Chondrocyte (in vitro differentiated cells): ENCODE measurements around the gene IGLL5. TPM values are rescaled to one million over a fixed set of nuclear protein-coding genes. Genes with fewer than 3 reads are reported as not detected.

Experiments
- DNase-seq: peaks from one replicate; pipeline ENCODE4 v3.0.0; 2021; ENCODE audit warnings: mixed read lengths, low spot score
- H3K27ac Mint-ChIP-seq: one replicate; pipeline ENCODE4 v1.8.0; 2021; ENCODE audit warnings: mild to moderate bottlenecking, moderate library complexity, mixed read lengths; ENCODE audit not compliant: unreplicated experiment
- H3K27me3 Mint-ChIP-seq: 2 replicates; pipeline ENCODE4 v1.8.0; 2021; ENCODE audit warnings: low read depth, mixed read lengths
- H3K36me3 Mint-ChIP-seq: 2 replicates; pipeline ENCODE4 v1.8.0; 2021; ENCODE audit warnings: low read depth, mixed read lengths
- H3K4me1 Mint-ChIP-seq: 2 replicates; pipeline ENCODE4 v1.8.0; 2021; ENCODE audit warnings: low read depth, mild to moderate bottlenecking, mixed read lengths
- H3K4me3 Mint-ChIP-seq: one replicate; pipeline ENCODE4 v1.8.0; 2021; ENCODE audit warnings: mild to moderate bottlenecking, moderate library complexity, mixed read lengths; ENCODE audit not compliant: unreplicated experiment
- H3K9me3 Mint-ChIP-seq: 2 replicates; pipeline ENCODE4 v1.8.0; 2021; ENCODE audit warnings: low read depth, mixed read lengths
- total RNA-seq: library from RNA; stranded (reverse); gene quantifications from 3 replicates; pipeline ENCODE4 v1.2.1, GENCODE V29; 2021
- TF ChIP-seq, protein P1 (sequence below): fragments of 200-600 bp; sonication (generic); IDR thresholded peaks from 2 replicates; pipeline ENCODE4 v1.5.0; 2021; ENCODE audit warnings: antibody characterized with exemption, mild to moderate bottlenecking, moderate library complexity

Gene IGLL5
- total RNA-seq, 1 donor from 2014 or later: not detected

DNA sequence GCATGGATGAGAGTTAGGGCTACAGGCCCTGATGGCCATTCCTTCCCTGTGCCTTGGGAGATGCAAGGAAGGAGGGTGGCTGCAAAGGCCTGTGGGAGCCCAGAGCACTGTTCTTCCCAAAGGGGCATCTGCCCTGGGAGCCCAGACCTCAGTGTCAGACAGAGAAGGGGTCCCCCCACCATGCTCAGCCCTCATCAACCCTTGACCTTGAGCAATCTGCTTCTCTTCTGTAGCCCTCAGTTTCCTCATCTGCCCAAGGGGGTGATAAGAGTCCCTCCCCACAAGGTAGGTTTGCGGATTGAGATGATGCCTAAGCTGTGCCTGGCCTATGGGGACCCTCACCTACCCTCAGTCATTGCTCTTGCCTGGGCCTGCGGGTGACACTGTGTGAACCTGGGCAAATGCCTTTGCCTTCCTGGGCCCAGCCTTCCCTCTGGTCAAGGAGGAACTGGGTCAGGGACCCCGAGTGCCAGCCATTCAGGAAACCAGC lies 47.5 kb downstream of the IGLL5 start:
- TF ChIP-seq, protein P1, sequence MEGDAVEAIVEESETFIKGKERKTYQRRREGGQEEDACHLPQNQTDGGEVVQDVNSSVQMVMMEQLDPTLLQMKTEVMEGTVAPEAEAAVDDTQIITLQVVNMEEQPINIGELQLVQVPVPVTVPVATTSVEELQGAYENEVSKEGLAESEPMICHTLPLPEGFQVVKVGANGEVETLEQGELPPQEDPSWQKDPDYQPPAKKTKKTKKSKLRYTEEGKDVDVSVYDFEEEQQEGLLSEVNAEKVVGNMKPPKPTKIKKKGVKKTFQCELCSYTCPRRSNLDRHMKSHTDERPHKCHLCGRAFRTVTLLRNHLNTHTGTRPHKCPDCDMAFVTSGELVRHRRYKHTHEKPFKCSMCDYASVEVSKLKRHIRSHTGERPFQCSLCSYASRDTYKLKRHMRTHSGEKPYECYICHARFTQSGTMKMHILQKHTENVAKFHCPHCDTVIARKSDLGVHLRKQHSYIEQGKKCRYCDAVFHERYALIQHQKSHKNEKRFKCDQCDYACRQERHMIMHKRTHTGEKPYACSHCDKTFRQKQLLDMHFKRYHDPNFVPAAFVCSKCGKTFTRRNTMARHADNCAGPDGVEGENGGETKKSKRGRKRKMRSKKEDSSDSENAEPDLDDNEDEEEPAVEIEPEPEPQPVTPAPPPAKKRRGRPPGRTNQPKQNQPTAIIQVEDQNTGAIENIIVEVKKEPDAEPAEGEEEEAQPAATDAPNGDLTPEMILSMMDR: no peak
- no peaks in the 10 kb centered on the region for H3K4me1 Mint-ChIP-seq
- H3K36me3 Mint-ChIP-seq: no peaks in the 10 kb centered on the region
- DNase-seq: peak; percentile 59
- no peak overlapping the region for H3K4me3 Mint-ChIP-seq
- peaks cover 21% of the 10 kb centered on the region for H3K27me3 Mint-ChIP-seq
- no peaks in the 10 kb centered on the region for H3K9me3 Mint-ChIP-seq
- H3K27ac Mint-ChIP-seq: no peak overlapping the region

DNA sequence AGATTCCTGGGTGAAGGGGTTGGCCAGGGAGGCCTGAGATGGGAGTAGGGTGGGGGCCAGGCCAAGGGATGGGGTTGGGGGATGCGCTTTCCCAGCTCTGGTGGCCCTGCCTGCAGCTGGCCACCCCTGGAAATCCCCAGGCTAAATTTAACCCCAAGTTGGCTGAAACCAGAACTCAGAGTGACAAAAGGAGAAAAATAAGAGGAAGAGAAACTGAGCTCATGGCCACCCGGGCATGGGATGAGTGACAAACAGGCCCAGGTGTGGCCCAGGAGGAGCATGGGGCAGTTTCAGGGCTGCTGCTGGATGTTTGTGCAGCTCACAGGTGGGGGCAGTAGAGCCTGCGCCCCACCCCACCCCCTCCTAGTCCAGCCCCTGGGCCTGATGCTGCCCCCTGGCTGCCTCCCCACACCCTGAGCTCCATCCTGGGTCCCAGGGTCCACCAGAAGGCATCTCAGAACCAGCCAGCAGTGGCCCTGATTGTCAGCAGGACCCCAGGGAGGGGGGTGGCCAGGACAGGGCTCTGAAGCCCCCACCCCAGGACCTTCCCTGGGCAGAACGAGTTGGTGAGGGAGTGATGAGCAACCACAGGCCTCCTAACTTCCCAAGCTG lies 48.0 kb downstream of the IGLL5 start:
- peak; percentile 39 for DNase-seq
- peaks cover 23% of the 10 kb centered on the region for H3K27me3 Mint-ChIP-seq
- H3K27ac Mint-ChIP-seq: no peak overlapping the region
- H3K9me3 Mint-ChIP-seq: no peaks in the 10 kb centered on the region
- no peak overlapping the region for H3K4me3 Mint-ChIP-seq
- no peaks in the 10 kb centered on the region for H3K36me3 Mint-ChIP-seq
- TF ChIP-seq, protein P1: no peak
- no peaks in the 10 kb centered on the region for H3K4me1 Mint-ChIP-seq

DNA sequence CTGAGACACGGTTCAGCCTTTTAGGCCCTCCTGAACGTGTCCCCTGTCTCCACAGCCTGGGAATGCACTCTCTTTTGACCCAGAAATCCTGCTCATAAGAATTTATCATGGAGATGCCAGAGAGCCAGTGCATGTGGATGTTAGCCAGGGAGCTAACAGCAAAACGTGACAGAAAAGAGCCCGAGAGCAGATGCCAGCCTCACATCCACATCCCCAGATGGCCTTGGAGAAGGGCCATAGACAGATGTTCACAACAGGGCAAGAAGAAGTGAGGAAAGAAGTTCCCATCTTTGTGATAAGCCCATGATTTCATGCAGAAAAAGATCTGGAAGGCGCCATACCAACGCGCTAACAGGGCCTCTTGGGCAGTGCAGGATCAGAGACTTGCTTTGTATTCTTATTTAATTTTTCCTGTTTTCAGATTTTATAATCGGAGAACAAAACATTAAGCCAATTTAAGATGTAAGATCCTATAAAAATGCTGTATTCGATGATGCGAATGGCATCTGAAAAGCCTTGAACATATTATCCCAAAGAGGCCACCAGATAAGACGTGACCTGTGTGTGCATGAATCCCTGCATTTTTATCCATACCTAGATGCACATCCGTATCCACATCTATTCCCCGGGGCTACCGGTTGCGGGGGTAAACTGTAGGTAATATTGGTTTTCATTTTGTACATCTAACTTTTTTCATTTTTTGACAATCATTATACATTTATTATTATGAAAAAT lies 48.7 kb downstream of the IGLL5 start:
- Mint-ChIP-seq H3K4me3 (no peak overlapping the region), H3K9me3 (no peaks in the 10 kb centered on the region), H3K27ac (no peak overlapping the region), H3K4me1 (no peaks in the 10 kb centered on the region), H3K27me3 (peaks cover 23% of the 10 kb centered on the region), H3K36me3 (no peaks in the 10 kb centered on the region)
- TF ChIP-seq, protein P1: no peak
- DNase-seq: no peak

DNA sequence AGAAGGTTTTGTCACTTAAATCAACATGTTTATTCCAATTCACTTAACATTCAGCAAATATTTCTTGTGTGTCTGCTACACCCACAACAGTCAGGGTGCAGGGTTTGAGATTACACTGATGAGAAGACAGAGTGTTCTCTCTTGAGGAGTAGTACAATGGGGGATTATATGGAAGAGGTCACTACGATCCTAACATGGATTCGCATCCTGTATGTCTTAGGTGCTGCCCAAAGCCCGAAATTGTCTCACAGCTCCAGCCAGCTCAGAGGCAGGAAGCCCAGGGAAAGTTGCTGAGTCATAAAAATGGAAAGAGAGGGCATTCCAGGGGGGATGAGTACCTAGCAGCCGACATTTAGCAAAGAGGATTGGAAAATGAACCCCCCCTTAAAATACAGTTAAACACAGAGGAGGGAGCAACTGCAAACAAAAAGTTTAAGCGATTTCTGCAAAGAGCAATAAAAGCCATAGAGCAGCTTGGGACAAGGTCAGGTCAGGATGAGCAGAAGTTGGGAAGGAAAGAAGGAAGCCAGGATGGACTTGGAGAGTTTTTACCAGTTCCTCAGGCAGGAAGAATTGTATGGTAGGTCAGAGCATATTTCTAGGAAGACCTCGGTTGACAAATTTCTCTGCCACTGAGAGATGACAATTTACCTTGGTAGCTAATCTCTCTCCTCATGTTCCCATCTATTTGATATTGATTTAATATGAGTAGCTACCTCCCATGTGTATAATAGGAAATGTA lies 49.5 kb downstream of the IGLL5 start:
- peak; percentile 13 for DNase-seq
- TF ChIP-seq, protein P1: no peak
- Mint-ChIP-seq H3K36me3 (no peaks in the 10 kb centered on the region), H3K4me1 (no peaks in the 10 kb centered on the region), H3K27me3 (peaks cover 22% of the 10 kb centered on the region), H3K9me3 (no peaks in the 10 kb centered on the region), H3K4me3 (no peak overlapping the region), H3K27ac (no peak overlapping the region)

DNA sequence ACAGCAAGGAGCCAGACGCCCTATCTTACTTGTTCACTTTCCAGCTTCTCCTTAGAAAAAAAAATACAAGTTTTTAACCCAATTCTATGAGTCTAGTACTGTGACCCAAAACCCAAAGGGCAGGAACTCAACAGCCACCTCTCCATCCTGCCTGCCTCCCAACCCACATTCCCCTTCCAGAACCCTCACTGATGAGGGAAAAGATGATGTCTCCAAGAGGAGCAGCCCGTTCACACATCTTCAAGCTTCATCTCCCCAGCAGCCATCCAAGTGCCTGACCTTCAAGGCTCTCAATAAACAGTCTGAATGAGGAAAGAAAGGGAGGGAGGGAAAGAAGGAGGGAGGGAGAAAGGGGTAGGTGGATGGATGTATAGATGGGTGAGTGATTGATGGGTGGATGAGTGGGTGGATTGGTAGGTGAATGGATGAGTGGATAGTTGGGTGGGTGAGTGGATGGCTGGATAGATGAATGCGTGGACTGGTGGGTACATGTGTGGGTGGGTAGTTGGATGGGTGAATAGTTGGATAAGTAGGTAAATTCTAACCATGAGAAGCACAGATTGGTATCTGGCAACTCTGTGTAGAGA lies 50.4 kb downstream of the IGLL5 start:
- DNase-seq: no peak
- no peaks in the 10 kb centered on the region for H3K4me1 Mint-ChIP-seq
- no peak overlapping the region for H3K4me3 Mint-ChIP-seq
- no peaks in the 10 kb centered on the region for H3K9me3 Mint-ChIP-seq
- H3K36me3 Mint-ChIP-seq: no peaks in the 10 kb centered on the region
- no peak overlapping the region for H3K27ac Mint-ChIP-seq
- peaks cover 25% of the 10 kb centered on the region for H3K27me3 Mint-ChIP-seq
- TF ChIP-seq, protein P1: no peak
